Astrocyte of the hippocampus (primary cell): ENCODE measurements around the gene LAGE3.

Experiments
- DNase-seq: peaks from one replicate; pipeline ENCODE4 v3.0.0; 2011; ENCODE audit warnings: low read depth, low spot score

The LAGE3 gene

DNA sequence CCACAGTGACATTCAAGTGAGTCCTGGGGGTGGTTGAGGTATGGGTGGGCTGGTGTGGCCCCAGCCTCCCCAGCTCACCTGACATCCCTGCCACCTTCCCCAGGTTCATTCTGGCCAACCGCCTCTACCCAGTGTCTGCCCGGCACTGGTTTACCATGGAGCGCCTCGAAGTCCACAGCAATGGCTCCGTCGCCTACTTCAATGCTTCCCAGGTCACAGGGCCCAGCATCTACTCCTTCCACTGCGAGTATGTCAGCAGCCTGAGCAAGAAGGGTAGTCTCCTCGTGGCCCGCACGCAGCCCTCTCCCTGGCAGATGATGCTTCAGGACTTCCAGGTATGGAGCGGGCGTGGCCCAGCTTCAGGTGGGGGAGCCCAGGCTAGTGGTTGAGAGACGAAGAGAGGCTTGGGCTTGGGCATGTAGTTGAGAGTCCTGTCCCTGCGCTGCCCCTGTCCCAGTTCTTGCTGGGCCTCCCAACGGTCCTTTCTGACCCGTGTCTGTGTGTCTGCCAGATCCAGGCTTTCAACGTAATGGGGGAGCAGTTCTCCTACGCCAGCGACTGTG, 43.8 kb downstream of the LAGE3 start:
- no peak for DNase-seq

DNA sequence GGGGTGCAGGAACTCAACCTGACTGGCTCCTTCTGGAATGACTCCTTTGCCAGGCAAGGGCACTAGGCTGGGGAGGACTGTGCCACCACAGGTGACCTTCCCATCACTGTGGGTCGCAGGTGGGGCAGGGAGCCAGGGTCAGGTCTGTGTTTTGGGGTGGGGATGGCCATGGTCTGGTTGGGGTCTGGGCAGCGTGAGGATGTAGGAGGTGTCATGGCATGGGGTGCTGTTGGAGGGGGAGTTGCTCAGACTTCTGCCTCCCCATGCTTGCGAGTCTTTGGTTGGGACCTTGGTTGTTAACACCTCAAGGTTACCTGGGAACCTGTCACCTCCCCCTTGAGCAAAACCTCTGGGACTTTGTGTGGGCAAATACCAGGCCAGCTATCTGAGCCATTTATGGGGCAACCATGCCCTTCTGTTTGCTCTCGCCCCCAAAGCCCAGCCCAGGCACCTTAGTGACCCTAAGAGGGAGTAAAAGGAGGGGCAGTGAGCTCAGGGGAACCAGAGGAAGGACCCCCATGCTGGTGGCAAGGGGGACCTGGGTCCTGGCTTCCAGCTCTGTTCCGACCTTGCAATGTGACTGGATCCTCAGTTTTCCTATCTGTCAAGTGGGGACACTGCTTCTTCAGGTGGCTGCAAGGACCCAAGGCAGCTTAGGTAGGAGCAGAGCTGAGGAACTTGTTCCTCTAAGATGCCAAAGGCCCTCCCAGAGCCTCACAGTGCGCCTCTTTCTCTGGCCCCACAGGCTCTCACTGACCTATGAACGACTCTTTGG, 44.5 kb downstream of the LAGE3 start:
- no peak for DNase-seq

DNA sequence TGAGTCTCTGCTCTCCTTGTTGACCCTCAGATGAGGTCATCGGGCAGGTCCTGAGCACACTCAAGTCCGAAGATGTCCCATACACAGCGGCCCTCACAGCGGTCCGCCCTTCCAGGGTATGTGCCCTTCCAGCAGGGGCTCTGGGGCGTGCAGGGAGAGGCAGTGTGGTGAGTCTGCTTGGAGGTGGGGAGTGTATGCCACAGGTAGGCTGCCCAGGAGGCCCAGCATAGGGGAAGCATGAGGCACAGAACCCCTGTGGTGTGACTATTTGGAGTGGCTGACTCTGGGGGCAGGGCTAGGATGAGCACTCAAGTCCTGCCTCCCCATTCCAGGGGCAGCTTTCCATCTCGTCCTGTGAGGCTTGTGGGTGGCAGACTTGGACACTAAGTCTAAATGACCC, 45.5 kb downstream of the LAGE3 start:
- DNase-seq, result no peak

DNA sequence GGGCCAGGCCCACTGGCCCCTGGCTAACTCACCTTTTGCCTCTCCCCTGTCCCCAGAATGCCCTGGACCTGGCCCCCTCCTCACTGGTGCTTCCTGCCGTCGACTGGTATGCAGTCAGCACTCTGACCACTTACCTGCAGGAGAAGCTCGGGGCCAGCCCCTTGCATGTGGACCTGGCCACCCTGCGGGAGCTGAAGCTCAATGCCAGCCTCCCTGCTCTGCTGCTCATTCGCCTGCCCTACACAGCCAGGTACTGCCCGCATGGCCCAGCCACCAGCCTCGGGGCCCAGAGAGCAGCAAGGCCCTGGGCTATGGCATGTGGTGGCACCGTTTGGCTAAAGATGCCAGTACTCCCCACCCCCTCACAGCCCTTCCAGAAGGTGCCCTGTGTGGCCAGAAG, 46.9 kb downstream of the LAGE3 start:
- DNase-seq, result no peak

DNA sequence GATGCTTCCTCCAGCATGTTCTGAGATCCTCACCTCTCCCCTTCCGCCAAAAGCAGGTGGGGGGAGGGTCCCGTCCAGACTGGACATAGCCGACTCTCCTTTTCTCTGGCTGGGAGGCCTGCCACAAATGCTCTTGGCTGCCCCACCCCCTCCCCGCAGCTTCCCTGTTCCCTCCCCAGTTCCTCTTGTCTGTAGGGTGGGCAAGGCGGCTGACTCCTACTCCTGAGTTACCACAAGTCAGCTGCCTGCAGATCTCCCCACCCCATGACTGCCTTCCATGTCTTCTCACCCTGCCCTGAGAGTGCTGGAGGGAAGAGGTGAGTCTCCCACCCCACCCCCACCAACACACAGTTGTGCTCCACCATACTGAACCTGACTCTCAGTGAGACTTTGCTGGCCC, 47.7 kb downstream of the LAGE3 start:
- DNase-seq, result no peak

DNA sequence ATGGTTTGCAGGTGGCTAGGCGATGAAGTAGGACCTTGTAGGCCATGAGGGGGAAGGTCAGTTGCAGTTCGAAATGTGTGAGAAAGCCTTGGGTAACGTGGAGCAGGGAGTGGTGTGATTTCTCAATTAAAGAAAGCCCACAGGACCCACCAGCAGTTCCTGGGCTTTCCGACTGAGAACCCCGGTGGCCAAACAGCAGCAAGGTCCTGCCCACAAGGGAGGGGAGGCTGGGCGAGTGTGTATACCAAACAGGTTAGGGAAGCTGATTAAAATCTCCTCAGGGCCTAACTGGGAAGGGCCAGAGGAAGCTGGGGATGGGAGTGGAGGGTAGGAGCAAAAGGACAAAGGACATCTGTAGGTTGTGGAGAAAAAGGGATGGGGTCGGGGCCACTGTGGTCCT, 48.2 kb downstream of the LAGE3 start:
- no peak for DNase-seq

DNA sequence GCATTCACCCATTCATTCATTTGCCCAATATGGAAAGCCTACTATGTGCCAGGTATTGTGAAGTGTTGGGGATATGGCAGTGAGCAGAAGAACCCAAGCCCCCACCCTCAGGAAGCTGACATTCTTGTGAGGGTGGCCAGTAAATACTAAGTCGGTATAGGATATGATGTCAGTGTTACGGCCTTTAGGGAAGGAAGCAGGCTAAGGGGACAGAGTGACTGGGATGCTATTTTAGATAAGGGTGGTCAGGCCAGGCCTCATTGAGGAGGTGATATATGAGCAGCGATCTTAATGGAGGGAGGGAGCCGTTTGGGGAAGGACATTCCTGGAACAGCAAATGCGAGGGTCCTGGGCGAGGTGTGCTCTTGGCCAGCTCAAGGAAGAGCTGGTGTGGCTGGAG, 48.6 kb downstream of the LAGE3 start:
- no peak for DNase-seq

DNA sequence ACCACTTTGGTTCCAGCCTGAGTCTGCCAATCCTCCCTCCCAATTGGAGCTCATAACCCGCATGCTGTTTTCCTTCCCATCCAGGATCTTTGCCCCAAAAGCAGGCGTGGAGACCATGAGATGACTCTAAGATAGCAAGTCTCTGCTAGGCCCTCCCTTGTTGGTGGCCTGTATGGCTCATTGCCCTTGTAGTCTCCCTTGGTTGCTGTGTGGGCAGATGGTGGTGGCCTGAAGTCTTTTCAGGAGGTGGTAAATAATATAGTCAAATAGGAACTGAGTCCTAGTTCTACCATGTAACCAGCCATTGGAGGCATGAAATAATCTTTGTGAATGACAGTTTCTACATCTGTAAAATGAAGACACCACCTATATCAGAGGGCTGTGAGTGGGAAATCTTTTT, 49.4 kb downstream of the LAGE3 start:
- DNase-seq, result no peak

DNA sequence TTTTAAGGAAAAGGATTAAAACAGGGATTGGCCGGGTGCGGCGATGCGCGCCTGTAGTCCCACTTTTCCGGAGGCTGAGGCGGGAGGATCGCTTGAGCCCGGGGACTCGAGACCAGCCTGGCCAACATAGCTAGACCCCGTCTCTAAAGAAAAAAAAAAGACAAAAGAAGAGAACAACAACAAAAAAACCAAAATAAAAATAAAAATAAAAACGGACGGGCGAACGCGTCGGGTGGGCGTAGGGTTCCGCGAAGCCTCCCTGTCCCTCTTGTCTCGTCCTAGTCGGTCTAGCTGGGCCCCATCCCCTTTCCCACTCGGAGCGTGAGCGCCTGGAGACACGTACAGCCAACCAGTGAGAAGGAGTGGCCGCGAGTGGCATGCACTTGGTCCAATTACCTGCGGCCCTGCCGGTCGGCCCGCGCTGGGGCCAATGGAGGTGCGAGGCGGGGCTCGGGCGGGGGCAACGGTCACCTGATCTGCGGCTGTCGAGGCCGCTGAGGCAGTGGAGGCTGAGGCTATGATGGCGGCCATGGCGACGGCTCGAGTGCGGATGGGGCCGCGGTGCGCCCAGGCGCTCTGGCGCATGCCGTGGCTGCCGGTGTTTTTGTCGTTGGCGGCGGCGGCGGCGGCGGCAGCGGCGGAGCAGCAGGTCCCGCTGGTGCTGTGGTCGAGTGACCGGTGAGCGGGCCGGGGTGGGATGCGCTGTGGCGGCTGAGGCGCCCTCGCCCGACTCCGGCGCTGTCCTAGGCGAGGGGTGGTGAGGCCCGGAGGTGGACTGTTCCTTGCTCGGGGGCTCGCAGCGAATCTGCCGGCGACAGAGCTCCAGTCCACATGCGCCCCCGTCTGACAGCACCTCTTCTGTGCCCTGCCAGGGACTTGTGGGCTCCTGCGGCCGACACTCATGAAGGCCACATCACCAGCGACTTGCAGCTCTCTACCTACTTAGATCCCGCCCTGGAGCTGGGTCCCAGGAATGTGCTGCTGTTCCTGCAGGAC, 50.6 kb downstream of the LAGE3 start, which contains the start of gene ATP6AP1:
ATP6AP1 (plus strand) TSS at position 502 of the 996 bp plus-strand sequence; CDS start at position 518, 16 bp downstream.
- DNase-seq, result peak; percentile 96
